T1000 (cell line): Measurements from ENCODE around the gene STPG4.
"Not testable (repeated sequence)": the region's sequence is repeated elsewhere in the genome, so short reads cannot be mapped to it uniquely, and the experiment has no call there.

Experiments used
- DNase-seq: peaks from one replicate; lab custom pipeline; 2025; ENCODE audit warnings: mixed read lengths; lab: John Stamatoyannopoulos, UW

Gene STPG4

GRCh38 chr2:47172922-47173695, 18.0 kb upstream of the STPG4 start:
- no peak for DNase-seq

GRCh38 chr2:47172156-47172921, 17.2 kb upstream of the STPG4 start:
- no peak for DNase-seq

- DNase-seq = no peak
Measured at GRCh38 chr2:47169784-47170183, 14.7 kb upstream of the STPG4 start.

- not testable (repeated sequence) for DNase-seq
Measured at GRCh38 chr2:47168895-47169294, 13.8 kb upstream of the STPG4 start.

- no peak for DNase-seq
Measured at GRCh38 chr2:47167149-47167548, 12.0 kb upstream of the STPG4 start.

GRCh38 chr2:47165001-47165555, 10.0 kb upstream of the STPG4 start:
- no peak for DNase-seq

GRCh38 chr2:47162780-47163179, 7.7 kb upstream of the STPG4 start:
- no peak for DNase-seq

GRCh38 chr2:47161475-47161874, 6.4 kb upstream of the STPG4 start:
- no peak for DNase-seq

GRCh38 chr2:47160660-47161059, 5.6 kb upstream of the STPG4 start:
- DNase-seq = no peak

- DNase-seq = no peak
Measured at GRCh38 chr2:47160211-47160610, 5.1 kb upstream of the STPG4 start.

- DNase-seq = no peak
Measured at GRCh38 chr2:47159627-47160026, 4.5 kb upstream of the STPG4 start.

GRCh38 chr2:47158576-47158975, 3.5 kb upstream of the STPG4 start:
- DNase-seq = no peak

GRCh38 chr2:47152803-47153202, 2.3 kb downstream of the STPG4 start:
- no peak for DNase-seq

GRCh38 chr2:47150175-47150574, 4.9 kb downstream of the STPG4 start:
- no peak for DNase-seq

GRCh38 chr2:47147021-47147420, 8.1 kb downstream of the STPG4 start:
- DNase-seq = no peak

- DNase-seq = no peak
Measured at GRCh38 chr2:47145466-47145865, 9.6 kb downstream of the STPG4 start.

GRCh38 chr2:47141520-47141919, 13.6 kb downstream of the STPG4 start:
- DNase-seq = no peak

GRCh38 chr2:47134386-47135090, 20.6 kb downstream of the STPG4 start:
- no peak for DNase-seq

- DNase-seq = no peak
Measured at GRCh38 chr2:47133046-47133445, 22.1 kb downstream of the STPG4 start.

GRCh38 chr2:47129191-47129706, 25.9 kb downstream of the STPG4 start:
- no peak for DNase-seq

GRCh38 chr2:47128705-47129104, 26.4 kb downstream of the STPG4 start:
- no peak for DNase-seq

- DNase-seq = no peak
Measured at GRCh38 chr2:47127862-47128543, 27.1 kb downstream of the STPG4 start.
